ENCODE results near the gene RAB11A.

DNA sequence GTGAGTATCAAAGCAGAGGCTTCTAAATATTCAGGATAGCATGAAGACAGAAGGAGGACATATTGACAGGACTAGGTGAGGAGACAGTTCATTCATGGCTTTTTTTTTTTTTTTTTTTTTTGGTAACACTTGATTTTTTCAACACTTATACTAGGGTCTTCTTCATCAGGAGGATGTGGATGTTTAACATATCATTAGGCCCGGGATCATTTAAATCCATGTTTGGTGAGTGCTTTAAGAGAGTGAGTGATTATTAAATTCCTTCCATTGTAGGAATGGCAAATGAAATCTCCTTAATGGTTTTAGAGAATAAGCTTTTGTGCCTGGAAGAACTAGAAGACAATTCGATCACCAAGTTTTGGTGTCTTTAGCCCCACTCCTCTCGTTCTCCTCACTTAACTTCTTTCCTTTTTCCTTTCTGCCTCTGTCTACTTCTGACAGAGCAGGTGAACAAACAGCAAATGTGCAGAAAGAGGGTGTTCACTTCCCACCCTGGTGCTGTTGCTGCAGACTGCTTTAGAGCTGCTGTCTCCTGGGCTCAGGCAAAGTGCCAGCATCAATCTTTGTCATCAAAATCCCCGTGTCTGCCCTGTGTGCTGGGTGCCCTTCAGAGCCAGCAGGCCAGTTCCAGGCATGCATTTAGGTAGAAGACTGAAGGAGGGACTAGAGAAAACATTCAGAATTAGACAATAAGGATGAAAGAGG is 35.6 kb upstream of the RAB11A start:
- TF ChIP-seq, protein P1, sequence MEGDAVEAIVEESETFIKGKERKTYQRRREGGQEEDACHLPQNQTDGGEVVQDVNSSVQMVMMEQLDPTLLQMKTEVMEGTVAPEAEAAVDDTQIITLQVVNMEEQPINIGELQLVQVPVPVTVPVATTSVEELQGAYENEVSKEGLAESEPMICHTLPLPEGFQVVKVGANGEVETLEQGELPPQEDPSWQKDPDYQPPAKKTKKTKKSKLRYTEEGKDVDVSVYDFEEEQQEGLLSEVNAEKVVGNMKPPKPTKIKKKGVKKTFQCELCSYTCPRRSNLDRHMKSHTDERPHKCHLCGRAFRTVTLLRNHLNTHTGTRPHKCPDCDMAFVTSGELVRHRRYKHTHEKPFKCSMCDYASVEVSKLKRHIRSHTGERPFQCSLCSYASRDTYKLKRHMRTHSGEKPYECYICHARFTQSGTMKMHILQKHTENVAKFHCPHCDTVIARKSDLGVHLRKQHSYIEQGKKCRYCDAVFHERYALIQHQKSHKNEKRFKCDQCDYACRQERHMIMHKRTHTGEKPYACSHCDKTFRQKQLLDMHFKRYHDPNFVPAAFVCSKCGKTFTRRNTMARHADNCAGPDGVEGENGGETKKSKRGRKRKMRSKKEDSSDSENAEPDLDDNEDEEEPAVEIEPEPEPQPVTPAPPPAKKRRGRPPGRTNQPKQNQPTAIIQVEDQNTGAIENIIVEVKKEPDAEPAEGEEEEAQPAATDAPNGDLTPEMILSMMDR (IDR thresholded peaks at IDR 0.05), result no peak
- no peak for TF ChIP-seq POLR2A (IDR thresholded peaks at IDR 0.05)

Measured in Peyer's patch (tissue), 4 donors.